Right lung (tissue), 5 donors: Measurements from ENCODE around the gene ADIPOR2. TPM values are rescaled to one million over a fixed set of nuclear protein-coding genes. Genes with fewer than 3 reads are reported as not detected.
"Not testable (repeated sequence)": the region's sequence is repeated elsewhere in the genome, so short reads cannot be mapped to it uniquely, and the experiment has no call there.

ENCODE experiments used
- DNase-seq, 2 donors: peaks; one replicate each; pipeline ENCODE4 v3.0.0-alpha.2; 2013
- polyA plus RNA-seq, 5 donors: library from polyadenylated mRNA; unstranded; fragments of 120-200 nt; gene quantifications; one replicate each; pipeline versions ENCODE4 v1.2.1 to v1.2.3, GENCODE V29; 2013; ENCODE audit warnings: inconsistent platforms in 1 of 5, low replicate concordance in 1 of 5; ENCODE audit not compliant: insufficient read length in 5 of 5, insufficient read depth in 1 of 5

ADIPOR2 gene
- polyA plus RNA-seq, 5 donors: 35.9 to 41.3 (median 38.5) TPM

- no peak for DNase-seq
Measured at GRCh38 chr12:1811281-1811947, 120.5 kb downstream of the ADIPOR2 start.

GRCh38 chr12:1811948-1812291 is 121.0 kb downstream of the ADIPOR2 start:
- DNase-seq: no peak

GRCh38 chr12:1812650-1813302 is 121.9 kb downstream of the ADIPOR2 start:
- no peak for DNase-seq

- DNase-seq: no peak
Measured at GRCh38 chr12:1814266-1814665, 123.4 kb downstream of the ADIPOR2 start.

- DNase-seq: no peak
Measured at GRCh38 chr12:1815108-1815507, 124.2 kb downstream of the ADIPOR2 start.

GRCh38 chr12:1815814-1816729 is 125.2 kb downstream of the ADIPOR2 start:
- no peak for DNase-seq

GRCh38 chr12:1816730-1817348 is 126.0 kb downstream of the ADIPOR2 start:
- DNase-seq: no peak

GRCh38 chr12:1817928-1818327 is 127.1 kb downstream of the ADIPOR2 start:
- not testable (repeated sequence) for DNase-seq

GRCh38 chr12:1819050-1819449 is 128.2 kb downstream of the ADIPOR2 start:
- DNase-seq: no peak

- DNase-seq: no peak
Measured at GRCh38 chr12:1819571-1819970, 128.7 kb downstream of the ADIPOR2 start.

- no peak for DNase-seq
Measured at GRCh38 chr12:1820191-1820895, 129.5 kb downstream of the ADIPOR2 start, which contains the start of gene LRTM2. Gene LRTM2, plus strand, starts transcription at chr12:1820565. Its CDS starts 7,584 bp downstream, at chr12:1828149.

- no peak for DNase-seq
Measured at GRCh38 chr12:1820896-1821291, 130.0 kb downstream of the ADIPOR2 start.

GRCh38 chr12:1821805-1822204 is 130.9 kb downstream of the ADIPOR2 start:
- no peak for DNase-seq

GRCh38 chr12:1822699-1823098 is 131.8 kb downstream of the ADIPOR2 start:
- DNase-seq: no peak

GRCh38 chr12:1823237-1823636 is 132.4 kb downstream of the ADIPOR2 start:
- no peak for DNase-seq

- no peak for DNase-seq
Measured at GRCh38 chr12:1825382-1826102, 134.7 kb downstream of the ADIPOR2 start.

- DNase-seq: no peak
Measured at GRCh38 chr12:1826401-1826800, 135.5 kb downstream of the ADIPOR2 start.

GRCh38 chr12:1826867-1827705 is 136.2 kb downstream of the ADIPOR2 start:
- no peak for DNase-seq
